ENCODE results near the gene ORC5.

Gene ORC5

DNA sequence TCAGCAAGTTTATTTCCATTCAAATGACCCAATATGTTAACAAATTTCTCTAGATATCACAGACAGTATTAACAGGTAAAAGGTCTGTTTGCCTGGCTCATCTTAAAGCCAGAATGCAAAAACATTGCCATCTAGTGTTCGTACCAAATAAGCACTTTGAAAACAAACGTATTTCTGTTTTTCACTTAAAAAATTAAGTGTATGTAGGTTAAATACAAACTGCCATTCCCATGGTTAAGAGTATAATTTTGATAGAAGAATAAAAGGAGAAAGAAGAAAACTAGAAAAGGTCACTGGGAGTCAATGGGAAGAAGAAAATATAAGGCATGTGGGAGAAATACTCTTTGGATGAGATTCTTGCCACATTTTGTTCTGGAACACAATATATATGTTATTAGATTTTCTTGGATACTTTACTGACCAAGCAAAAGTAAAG, 51.0 kb downstream of the ORC5 start:
- no peaks in the 10 kb centered on the region for H3K9me3 Mint-ChIP-seq
- no peak overlapping the region for H3K4me3 Mint-ChIP-seq
- H3K27ac Mint-ChIP-seq, result no peak overlapping the region
- ATAC-seq, result no peak
- H3K36me3 Mint-ChIP-seq, result peaks cover 26% of the 10 kb centered on the region
- H3K4me1 Mint-ChIP-seq, result no peaks in the 10 kb centered on the region
- H3K27me3 Mint-ChIP-seq, result no peaks in the 10 kb centered on the region

DNA sequence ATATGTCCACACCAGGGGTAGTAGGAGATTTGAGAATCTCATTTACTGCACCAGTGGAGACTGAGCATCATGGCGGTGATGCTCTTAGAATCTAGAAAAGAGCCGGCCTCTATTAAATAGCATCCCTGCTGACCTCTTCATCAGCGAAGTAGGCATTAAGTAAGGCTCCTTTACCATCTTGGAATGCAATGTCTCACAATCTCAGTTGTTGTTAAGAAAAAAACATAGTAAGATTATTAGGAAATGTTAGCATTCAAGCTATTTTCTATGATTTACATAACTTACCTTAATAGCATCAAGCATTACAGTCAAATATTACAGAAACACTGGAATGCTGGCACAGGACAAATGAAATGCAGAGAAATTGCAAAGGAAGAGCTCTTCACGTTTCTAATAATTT, 54.5 kb downstream of the ORC5 start:
- H3K27ac Mint-ChIP-seq, result no peak overlapping the region
- no peaks in the 10 kb centered on the region for H3K4me1 Mint-ChIP-seq
- H3K27me3 Mint-ChIP-seq, result no peaks in the 10 kb centered on the region
- peaks cover 26% of the 10 kb centered on the region for H3K36me3 Mint-ChIP-seq
- no peak for ATAC-seq
- no peaks in the 10 kb centered on the region for H3K9me3 Mint-ChIP-seq
- no peak overlapping the region for H3K4me3 Mint-ChIP-seq

DNA sequence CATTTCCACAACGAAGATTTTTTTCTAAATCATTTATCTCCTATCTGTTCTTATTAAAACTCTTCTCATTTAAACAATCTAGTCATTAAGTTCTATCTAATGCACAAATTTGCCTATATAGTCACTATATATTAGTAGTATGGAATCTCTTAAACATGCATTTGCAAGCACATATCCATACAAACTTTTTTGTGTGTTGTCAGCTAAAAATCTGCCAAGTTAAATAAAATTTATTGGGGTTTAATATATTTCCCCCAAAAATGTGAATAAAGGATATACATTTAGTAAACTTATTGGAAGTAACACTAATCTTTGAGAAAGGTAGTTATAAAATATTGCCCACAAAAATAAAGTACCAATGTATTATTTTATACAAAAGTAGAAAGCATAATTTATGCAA, 55.3 kb downstream of the ORC5 start:
- Mint-ChIP-seq H3K9me3 (no peaks in the 10 kb centered on the region), H3K4me3 (no peak overlapping the region), H3K36me3 (peaks cover 24% of the 10 kb centered on the region), H3K27ac (no peak overlapping the region), H3K4me1 (no peaks in the 10 kb centered on the region), H3K27me3 (no peaks in the 10 kb centered on the region)
- no peak for ATAC-seq

DNA sequence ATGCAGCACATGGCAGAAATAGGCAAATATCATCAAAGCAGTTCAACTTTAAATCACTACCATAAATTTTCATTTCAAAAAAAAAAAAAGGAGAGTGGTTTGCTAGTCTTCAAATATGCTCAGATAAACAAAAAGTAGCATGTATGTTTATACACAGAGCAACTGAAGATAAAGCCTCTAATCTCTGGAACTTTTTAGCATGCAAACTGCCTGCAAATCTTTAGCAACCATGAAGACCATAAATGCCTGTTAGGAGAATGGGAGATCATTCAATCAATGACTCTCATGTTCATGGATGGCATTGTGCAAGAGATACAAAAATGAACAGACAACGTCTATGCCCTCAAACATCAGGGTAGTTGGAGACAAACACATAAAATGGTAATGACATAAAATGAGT, 57.3 kb downstream of the ORC5 start:
- no peak overlapping the region for H3K4me3 Mint-ChIP-seq
- no peaks in the 10 kb centered on the region for H3K4me1 Mint-ChIP-seq
- no peaks in the 10 kb centered on the region for H3K9me3 Mint-ChIP-seq
- no peak for ATAC-seq
- peak overlapping the region; percentile 35 for H3K27ac Mint-ChIP-seq
- H3K36me3 Mint-ChIP-seq, result peaks cover 31% of the 10 kb centered on the region
- H3K27me3 Mint-ChIP-seq, result no peaks in the 10 kb centered on the region

DNA sequence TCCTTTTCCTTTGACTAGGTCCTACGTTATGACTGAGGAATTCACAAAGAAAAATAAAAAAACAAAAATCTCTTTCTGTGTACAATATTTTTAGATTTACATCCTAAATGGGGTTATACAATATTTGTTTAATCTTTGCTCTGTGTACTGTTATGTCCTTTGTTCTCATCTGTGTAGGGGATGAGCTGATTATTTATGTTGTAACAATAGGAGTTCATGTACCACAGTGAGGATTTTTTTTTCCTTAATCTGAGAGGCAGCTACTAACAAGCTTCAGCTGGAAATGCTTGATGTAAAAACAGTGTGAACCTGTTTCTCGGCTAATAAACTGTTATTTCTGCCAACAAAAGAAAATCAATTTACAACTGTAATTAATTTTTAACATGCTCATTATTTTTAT, 58.0 kb downstream of the ORC5 start:
- Mint-ChIP-seq H3K4me1 (no peaks in the 10 kb centered on the region), H3K27ac (no peak overlapping the region), H3K27me3 (no peaks in the 10 kb centered on the region), H3K4me3 (no peak overlapping the region), H3K9me3 (no peaks in the 10 kb centered on the region), H3K36me3 (peaks cover 34% of the 10 kb centered on the region)
- no peak for ATAC-seq

DNA sequence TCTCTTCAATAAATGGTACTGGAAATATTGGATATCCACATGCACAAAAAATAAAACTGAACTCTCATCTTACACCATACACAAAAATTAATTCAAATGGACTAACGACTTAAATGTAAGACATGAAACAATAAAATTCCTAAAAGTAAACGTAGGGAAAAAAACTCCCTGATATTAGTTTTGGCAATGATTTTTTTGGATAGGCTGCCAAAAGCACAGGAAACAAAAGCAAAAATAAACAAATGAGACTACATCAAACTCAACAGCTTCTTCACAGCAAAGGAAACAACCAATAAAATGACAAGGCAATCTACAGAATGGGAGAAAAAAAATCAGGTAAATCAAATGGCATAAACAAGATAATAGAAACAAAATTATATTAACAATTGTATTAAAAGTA, 65.7 kb downstream of the ORC5 start:
- no peak overlapping the region for H3K27ac Mint-ChIP-seq
- H3K4me3 Mint-ChIP-seq, result no peak overlapping the region
- H3K36me3 Mint-ChIP-seq, result peaks cover 51% of the 10 kb centered on the region
- H3K9me3 Mint-ChIP-seq, result no peaks in the 10 kb centered on the region
- ATAC-seq, result no peak
- no peaks in the 10 kb centered on the region for H3K4me1 Mint-ChIP-seq
- no peaks in the 10 kb centered on the region for H3K27me3 Mint-ChIP-seq

DNA sequence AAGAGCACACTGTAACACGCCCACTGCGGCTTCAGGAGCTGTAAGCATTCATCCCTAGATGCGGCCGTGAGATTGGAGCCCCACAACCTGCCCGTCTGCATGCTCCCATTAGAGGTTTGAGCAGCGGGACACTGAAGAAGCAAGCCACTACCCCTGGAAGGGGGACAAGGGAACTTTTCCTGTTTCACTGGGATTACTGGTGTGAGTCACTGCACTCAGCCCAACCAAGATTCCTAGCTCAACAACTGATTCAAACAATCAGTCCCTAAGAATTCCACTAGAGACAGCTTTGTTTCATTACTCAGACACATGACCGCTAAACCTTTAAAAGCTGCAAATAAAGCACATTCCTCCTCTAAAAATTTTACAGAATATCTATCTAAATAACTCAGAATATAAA, 69.8 kb downstream of the ORC5 start:
- Mint-ChIP-seq H3K9me3 (no peaks in the 10 kb centered on the region), H3K4me1 (no peaks in the 10 kb centered on the region), H3K27ac (no peak overlapping the region), H3K36me3 (peaks cover 38% of the 10 kb centered on the region), H3K4me3 (no peak overlapping the region), H3K27me3 (no peaks in the 10 kb centered on the region)
- no peak for ATAC-seq

DNA sequence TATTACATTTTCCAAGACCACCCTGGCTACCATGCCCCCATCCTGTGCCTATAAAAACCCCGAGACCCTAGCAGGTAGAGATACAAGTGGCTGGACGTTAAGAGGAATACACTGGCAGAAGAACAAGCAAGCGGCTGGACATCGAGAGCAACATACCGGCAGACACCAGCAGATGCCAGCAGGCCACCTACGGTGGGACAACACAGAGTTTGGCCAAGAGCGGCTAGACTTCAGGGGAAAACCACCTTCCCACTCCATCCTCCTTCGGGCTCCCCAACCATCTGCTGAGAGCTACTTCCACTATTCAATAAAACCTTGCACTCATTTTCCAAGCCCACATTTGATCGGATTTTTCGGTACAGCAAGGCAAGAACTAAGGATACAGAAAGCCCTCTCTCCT, 70.3 kb downstream of the ORC5 start:
- Mint-ChIP-seq H3K4me3 (no peak overlapping the region), H3K4me1 (no peaks in the 10 kb centered on the region), H3K27me3 (no peaks in the 10 kb centered on the region), H3K9me3 (no peaks in the 10 kb centered on the region), H3K27ac (no peak overlapping the region), H3K36me3 (peaks cover 35% of the 10 kb centered on the region)
- no peak for ATAC-seq

DNA sequence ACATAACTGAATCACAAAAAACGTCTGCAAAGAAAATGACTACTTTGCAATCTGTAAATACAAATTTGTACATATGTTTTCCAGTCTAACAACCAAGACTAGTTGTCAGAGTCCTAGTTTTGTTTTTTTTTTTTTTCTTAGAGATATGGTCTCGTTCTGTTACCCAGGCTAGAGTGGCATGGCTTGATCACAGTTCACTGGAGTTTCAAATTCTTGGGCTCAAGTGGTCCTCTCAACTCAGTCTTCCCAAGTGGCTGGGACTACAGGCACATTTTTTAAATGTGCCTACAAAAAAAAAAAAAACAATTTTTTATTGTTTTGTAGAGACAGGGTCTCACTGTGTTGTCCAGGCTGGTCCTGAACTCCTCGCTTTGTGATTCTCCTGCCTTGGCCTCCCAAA, 70.8 kb downstream of the ORC5 start:
- no peak overlapping the region for H3K4me3 Mint-ChIP-seq
- H3K4me1 Mint-ChIP-seq, result no peaks in the 10 kb centered on the region
- no peak for ATAC-seq
- no peak overlapping the region for H3K27ac Mint-ChIP-seq
- no peaks in the 10 kb centered on the region for H3K27me3 Mint-ChIP-seq
- no peaks in the 10 kb centered on the region for H3K9me3 Mint-ChIP-seq
- H3K36me3 Mint-ChIP-seq, result peaks cover 30% of the 10 kb centered on the region

DNA sequence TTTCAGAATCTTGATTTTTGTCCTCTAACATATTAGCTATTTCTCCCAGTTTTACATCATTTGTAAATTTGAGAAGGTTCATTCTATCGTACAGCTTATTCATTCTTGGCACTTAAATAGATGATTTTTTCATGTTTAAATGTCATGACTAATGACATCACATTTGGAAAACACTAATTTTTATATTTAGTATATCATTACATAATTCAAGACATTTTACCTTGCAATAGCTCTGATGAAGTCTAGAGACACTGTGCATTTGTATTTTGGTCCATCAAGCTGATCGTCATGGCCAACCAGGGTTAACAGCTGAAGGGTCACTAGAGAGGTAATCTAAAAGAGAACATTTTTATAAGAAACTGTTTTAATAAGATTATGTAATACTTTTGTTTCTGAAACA, 71.3 kb downstream of the ORC5 start:
- Mint-ChIP-seq H3K9me3 (no peaks in the 10 kb centered on the region), H3K27ac (no peak overlapping the region), H3K27me3 (no peaks in the 10 kb centered on the region), H3K4me1 (no peaks in the 10 kb centered on the region), H3K4me3 (no peak overlapping the region), H3K36me3 (peaks cover 27% of the 10 kb centered on the region)
- ATAC-seq, result no peak

DNA sequence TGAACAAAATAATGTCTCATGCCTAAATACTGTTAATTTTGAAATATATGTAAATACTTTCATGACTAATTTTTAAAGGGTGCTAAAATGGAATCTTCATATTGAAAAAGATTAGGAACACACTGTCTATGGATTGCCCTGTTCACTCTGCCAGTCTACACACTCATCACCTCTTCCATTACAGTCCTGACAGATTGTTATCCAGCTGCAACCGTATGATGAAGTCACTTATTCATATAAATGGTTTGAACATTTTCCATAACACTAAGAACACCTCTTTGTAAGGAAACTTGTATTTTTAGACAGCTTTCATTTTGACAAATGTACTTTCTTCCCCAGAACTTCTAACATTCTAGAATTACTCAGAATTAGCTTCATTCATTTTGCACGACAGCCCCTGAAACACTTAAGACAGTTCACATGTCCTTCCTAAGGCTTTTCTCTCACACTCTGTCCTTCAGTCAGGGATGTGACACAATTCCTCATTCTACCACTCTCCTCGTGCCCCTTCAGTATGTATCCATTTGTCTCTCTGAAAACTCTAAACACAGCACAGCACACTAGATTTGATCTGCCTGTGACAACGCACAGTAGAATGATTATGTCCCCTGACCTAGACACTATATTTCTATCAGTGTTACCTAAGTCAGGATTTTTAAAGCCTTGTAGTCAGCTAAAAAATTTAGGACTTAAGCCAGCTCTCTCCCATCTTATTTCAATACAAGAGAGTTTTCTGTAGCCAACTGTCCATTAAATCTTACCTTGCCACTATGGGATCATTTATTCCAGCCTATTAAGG, 71.9 kb downstream of the ORC5 start:
- H3K27ac Mint-ChIP-seq, result no peak overlapping the region
- no peaks in the 10 kb centered on the region for H3K4me1 Mint-ChIP-seq
- no peak for ATAC-seq
- H3K9me3 Mint-ChIP-seq, result no peaks in the 10 kb centered on the region
- H3K4me3 Mint-ChIP-seq, result no peak overlapping the region
- peaks cover 27% of the 10 kb centered on the region for H3K36me3 Mint-ChIP-seq
- H3K27me3 Mint-ChIP-seq, result no peaks in the 10 kb centered on the region

DNA sequence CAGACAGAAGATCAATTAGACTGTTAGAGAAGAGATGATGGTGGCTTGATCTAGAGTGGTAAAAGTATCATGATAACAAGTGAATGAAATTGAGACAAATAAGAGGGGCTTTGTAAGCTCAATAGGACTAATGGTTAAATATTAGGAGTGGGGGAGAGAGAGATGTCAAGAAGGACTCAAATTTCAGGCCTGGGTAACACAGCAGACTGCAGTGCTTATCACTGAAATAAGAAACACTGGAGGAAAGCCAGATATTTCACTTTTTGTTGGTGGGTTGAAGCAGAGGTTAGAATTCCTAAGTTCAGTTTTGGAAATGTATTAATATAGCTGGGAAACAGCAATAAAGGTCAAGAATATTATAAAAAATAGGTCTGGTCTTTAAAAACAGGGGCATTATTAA, 74.6 kb downstream of the ORC5 start:
- ATAC-seq, result no peak
- Mint-ChIP-seq H3K27ac (no peak overlapping the region), H3K36me3 (peaks cover 28% of the 10 kb centered on the region), H3K4me1 (no peaks in the 10 kb centered on the region), H3K9me3 (peaks cover 8% of the 10 kb centered on the region), H3K27me3 (no peaks in the 10 kb centered on the region), H3K4me3 (no peak overlapping the region)

DNA sequence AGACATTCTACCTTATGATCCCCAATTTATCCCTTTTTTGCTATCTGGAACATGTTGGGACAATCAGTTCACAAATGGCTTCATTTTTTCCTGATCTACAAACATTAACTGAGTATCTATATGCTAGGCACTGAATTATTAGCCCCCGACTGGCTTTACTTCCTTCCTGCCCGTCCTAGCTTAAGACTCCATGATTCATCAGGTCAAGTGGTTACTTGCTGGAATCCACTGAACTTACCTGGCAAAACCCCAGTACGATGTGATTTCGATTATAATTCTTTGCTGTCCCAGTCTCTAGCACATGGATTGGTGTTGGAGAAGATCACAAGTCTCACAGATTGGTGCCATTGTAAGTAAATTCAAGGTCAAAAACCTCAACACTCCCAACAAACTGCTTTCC, 77.1 kb downstream of the ORC5 start:
- peaks cover 31% of the 10 kb centered on the region for H3K36me3 Mint-ChIP-seq
- H3K4me1 Mint-ChIP-seq, result no peaks in the 10 kb centered on the region
- no peaks in the 10 kb centered on the region for H3K27me3 Mint-ChIP-seq
- no peak overlapping the region for H3K27ac Mint-ChIP-seq
- ATAC-seq, result no peak
- peaks cover 8% of the 10 kb centered on the region for H3K9me3 Mint-ChIP-seq
- H3K4me3 Mint-ChIP-seq, result no peak overlapping the region

DNA sequence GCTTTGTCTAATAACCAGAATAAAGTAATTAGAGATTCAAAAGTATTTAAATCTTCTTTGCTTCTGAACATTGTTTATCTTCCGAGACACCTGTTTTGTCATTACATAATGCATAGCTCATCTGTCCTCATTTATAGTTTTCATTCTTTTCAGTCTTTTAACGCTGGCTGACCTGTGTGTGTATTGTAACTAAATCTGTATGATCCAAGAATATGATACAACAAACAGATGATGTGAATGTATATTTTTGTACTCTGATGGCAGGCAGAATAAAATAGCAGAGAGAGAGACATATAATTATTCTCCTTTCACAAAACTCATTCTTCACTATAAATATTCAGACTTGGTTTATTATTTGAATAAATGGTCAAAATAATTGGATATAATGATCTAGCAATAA, 80.6 kb downstream of the ORC5 start:
- Mint-ChIP-seq H3K36me3 (peaks cover 43% of the 10 kb centered on the region), H3K27ac (no peak overlapping the region), H3K4me1 (no peaks in the 10 kb centered on the region), H3K27me3 (no peaks in the 10 kb centered on the region), H3K9me3 (peaks cover 8% of the 10 kb centered on the region), H3K4me3 (no peak overlapping the region)
- ATAC-seq, result no peak

DNA sequence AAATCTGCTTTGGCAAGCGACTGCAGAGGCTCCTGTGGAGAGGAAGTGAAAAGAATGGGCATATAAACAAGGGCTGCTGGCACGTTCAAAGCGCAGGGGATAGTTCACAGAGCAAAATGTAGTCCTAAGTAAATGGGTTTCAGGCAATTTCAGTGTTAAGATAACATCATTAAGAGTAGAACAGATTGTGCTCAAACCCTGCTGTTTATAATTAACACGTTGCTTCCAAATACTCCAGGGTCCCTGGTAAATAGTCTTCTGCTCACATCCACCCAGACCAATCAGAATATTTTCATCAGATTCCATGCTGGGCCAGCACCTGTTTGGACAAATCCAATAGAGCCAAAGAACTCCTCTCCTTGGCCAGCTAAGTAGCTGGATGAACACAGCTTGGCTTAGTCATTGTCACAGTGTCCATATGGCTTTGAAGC, 81.4 kb downstream of the ORC5 start:
- Mint-ChIP-seq H3K4me3 (no peak overlapping the region), H3K27ac (no peak overlapping the region), H3K4me1 (no peaks in the 10 kb centered on the region), H3K27me3 (no peaks in the 10 kb centered on the region), H3K36me3 (peaks cover 43% of the 10 kb centered on the region), H3K9me3 (peaks cover 12% of the 10 kb centered on the region)
- ATAC-seq, result no peak

DNA sequence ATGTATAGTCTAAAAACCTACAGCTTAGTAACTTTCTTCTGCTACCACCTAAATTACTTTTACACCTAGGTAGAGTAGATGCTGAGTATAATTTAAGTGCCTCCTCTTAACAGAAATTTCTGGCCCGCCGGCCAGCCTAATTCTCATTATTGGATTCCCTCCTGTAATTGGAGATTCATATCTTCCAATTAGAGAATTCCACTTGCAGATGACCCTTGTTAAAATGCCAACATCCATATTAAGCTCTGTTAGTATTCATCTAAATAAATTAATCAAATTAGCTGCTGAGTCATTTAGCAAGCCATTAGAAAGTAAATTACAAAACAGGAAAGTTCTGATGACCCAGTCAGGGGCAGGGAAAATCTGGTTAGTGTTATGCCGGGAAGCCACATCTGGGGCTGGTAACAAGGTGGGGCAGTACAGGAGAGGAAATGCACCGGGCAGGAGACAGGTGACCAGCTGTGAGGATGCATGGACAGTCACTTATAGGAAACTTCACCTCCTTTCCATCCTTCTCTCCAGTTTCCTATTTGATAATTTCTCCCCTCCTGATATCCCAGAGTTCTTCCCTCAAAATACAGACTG, 82.8 kb downstream of the ORC5 start:
- peaks cover 43% of the 10 kb centered on the region for H3K36me3 Mint-ChIP-seq
- no peak overlapping the region for H3K4me3 Mint-ChIP-seq

More for the DNA sequence above, 82.8 kb downstream of the ORC5 start:
- Mint-ChIP-seq H3K4me1 (no peaks in the 10 kb centered on the region), H3K9me3 (peaks cover 4% of the 10 kb centered on the region), H3K27ac (no peak overlapping the region), H3K27me3 (no peaks in the 10 kb centered on the region)
- ATAC-seq, result no peak

All from stimulated activated memory B cell treated with anti-CD40 and anti-IgM and Interleukin-4, amounts not matched to agents 10 μg/mL and 1 μg/mL and 100 μg/mL, for 72 hours (primary cell).